T-cell (primary cell): ENCODE measurements around the gene CHAF1A. TPM values are rescaled to one million over a fixed set of nuclear protein-coding genes. Genes with fewer than 3 reads are reported as not detected.

Experiments used
- ATAC-seq, 4 experiments: fragments of 200-7000 bp in 3 of 4; fragments of 150-1000 bp in 1 of 4; cut with Tn5 transposase; replicated peaks in 1 of 4; 1 replicate in 3 of 4; 2 replicates in 1 of 4; pipeline ENCODE4 v1.10.0; 2021; ENCODE audit warnings: moderate library complexity in 3 of 4, mild to moderate bottlenecking in 2 of 4, moderate number of reproducible peaks in 1 of 4
- CTCF ChIA-PET, 2 donors: fragments of 300-600 bp; sonication (Branson Sonifier 250); formaldehyde crosslinking; loops; one replicate each; lab custom pipeline; 2022; ENCODE audit warnings: antibody characterized with exemption in 2 of 2; lab: Charles Lee
- POLR2A ChIA-PET, 2 donors: fragments of 300-600 bp; sonication (Branson Sonifier 250); formaldehyde crosslinking; loops; one replicate each; lab custom pipeline; 2022; ENCODE audit warnings: antibody characterized with exemption in 2 of 2; lab: Charles Lee
- DNase-seq, 35 experiments: peaks; one replicate each; pipeline versions ENCODE4 v3.0.0 to v3.0.0-alpha.2; 2013 to 2023
- H3K27ac ChIP-seq: one replicate; pipeline ENCODE4 v1.5.1; 2013; ENCODE audit warnings: low read length
- H3K27me3 ChIP-seq, 2 experiments: replicated peaks in 1 of 2; 1 replicate in 1 of 2; 2 replicates in 1 of 2; pipeline versions ENCODE4 v1.6.1 to v1.7.0; 2013; ENCODE audit warnings: low read length in 1 of 2, mixed read lengths in 1 of 2; ENCODE audit not compliant: control insufficient read depth in 2 of 2, insufficient read depth in 2 of 2; ENCODE audit errors: extremely low read depth in 1 of 2
- H3K36me3 ChIP-seq, 2 donors: 1 replicate in 1 of 2; 2 replicates in 1 of 2; pipeline versions ENCODE4 v1.6.1 to v1.7.0; 2013; ENCODE audit warnings: low read length in 1 of 2; ENCODE audit not compliant: control insufficient read depth in 2 of 2, insufficient read depth in 1 of 2; ENCODE audit errors: extremely low read depth in 1 of 2
- H3K4me1 ChIP-seq, 2 experiments: 1 replicate in 1 of 2; 2 replicates in 1 of 2; pipeline versions ENCODE4 v1.6.1 to v1.7.0; 2013; ENCODE audit warnings: low read length in 2 of 2, mixed read lengths in 1 of 2; ENCODE audit not compliant: insufficient read depth in 2 of 2, control insufficient read depth in 1 of 2; ENCODE audit errors: extremely low read depth in 1 of 2
- H3K4me3 ChIP-seq, 2 donors: 1 replicate in 1 of 2; 2 replicates in 1 of 2; pipeline versions ENCODE4 v1.5.1 to v1.7.0; 2013; ENCODE audit warnings: mild to moderate bottlenecking in 2 of 2, low read length in 1 of 2, moderate library complexity in 1 of 2; ENCODE audit not compliant: control insufficient read depth in 1 of 2; ENCODE audit errors: extremely low read depth in 1 of 2
- H3K9me3 ChIP-seq: 2 replicates; pipeline ENCODE4 v1.7.0; 2013
- H3K27ac Mint-ChIP-seq, 2 donors: one replicate each; pipeline ENCODE4 v1.8.0; 2020 to 2021; ENCODE audit warnings: mild to moderate bottlenecking in 2 of 2, mixed read lengths in 2 of 2
- H3K27me3 Mint-ChIP-seq, 2 donors: one replicate each; pipeline ENCODE4 v1.8.0; 2021 to 2022; ENCODE audit warnings: mixed read lengths in 2 of 2
- H3K36me3 Mint-ChIP-seq: one replicate; pipeline ENCODE4 v1.8.0; 2021; ENCODE audit warnings: mixed read lengths
- H3K4me1 Mint-ChIP-seq, 3 donors: one replicate each; pipeline ENCODE4 v1.8.0; 2020 to 2022; ENCODE audit warnings: mixed read lengths in 3 of 3, mild to moderate bottlenecking in 1 of 3
- H3K4me3 Mint-ChIP-seq, 3 donors: one replicate each; pipeline ENCODE4 v1.8.0; 2020 to 2022; ENCODE audit warnings: mild to moderate bottlenecking in 3 of 3, mixed read lengths in 3 of 3, moderate library complexity in 3 of 3
- H3K9me3 Mint-ChIP-seq, 3 donors: one replicate each; pipeline ENCODE4 v1.8.0; 2020 to 2022; ENCODE audit warnings: mixed read lengths in 3 of 3
- WGBS: methylation state at CpG from one replicate; pipeline ENCODE4 v1.1.5; 2013; ENCODE audit warnings: missing lambda C conversion rate; ENCODE audit not compliant: insufficient coverage; 5-methylcytosine and 5-hydroxymethylcytosine counted together
- total RNA-seq, 35 experiments: library from RNA in 6 of 35; stranded (reverse) in 6 of 35; fragments of 120-200 nt in 1 of 35; gene quantifications; one replicate each; pipeline versions ENCODE4 v1.2.1 to v1.2.4 and lab custom pipeline; 2013 to 2026

Gene CHAF1A
- total RNA-seq, 5 donors from 2014 or later (not counting 1 experiment from before 2014, with no cell fraction given) = 14.4 to 27.3 (median 16.5) TPM

GRCh38 chr19:4362101-4362828, 40.2 kb upstream of the CHAF1A start:
- DNase-seq (no peak), ATAC-seq (no peak)
- Histone ChIP-seq H3K27ac (no peak overlapping the region), H3K9me3 (no peaks in the 10 kb centered on the region), H3K4me1 (no peaks in the 10 kb centered on the region), H3K36me3 (peaks cover 20 to 68% of the 10 kb centered on the region in 2 donors), H3K4me3 (no peak overlapping the region), H3K27me3 (no peaks in the 10 kb centered on the region)
- WGBS = 95% methylated on average over 30 of the region's 32 CpGs
- H3K4me3 Mint-ChIP-seq = no peak overlapping the region
- no peaks in the 10 kb centered on the region for H3K9me3 Mint-ChIP-seq
- H3K36me3 Mint-ChIP-seq = peaks cover 15% of the 10 kb centered on the region
- peaks cover 0 to 1% (median 0%) of the 10 kb centered on the region in 3 donors for H3K4me1 Mint-ChIP-seq
- no peaks in the 10 kb centered on the region for H3K27me3 Mint-ChIP-seq
- H3K27ac Mint-ChIP-seq = no peak overlapping the region
- ChIA-PET CTCF (no interaction called here), POLR2A (interaction anchor here in 1 of 2 donors (0.6 kb wide), 1 partner anchor 28 kb away, joined by 3 read pairs; no protein-coding TSS in a partner anchor)

DNA sequence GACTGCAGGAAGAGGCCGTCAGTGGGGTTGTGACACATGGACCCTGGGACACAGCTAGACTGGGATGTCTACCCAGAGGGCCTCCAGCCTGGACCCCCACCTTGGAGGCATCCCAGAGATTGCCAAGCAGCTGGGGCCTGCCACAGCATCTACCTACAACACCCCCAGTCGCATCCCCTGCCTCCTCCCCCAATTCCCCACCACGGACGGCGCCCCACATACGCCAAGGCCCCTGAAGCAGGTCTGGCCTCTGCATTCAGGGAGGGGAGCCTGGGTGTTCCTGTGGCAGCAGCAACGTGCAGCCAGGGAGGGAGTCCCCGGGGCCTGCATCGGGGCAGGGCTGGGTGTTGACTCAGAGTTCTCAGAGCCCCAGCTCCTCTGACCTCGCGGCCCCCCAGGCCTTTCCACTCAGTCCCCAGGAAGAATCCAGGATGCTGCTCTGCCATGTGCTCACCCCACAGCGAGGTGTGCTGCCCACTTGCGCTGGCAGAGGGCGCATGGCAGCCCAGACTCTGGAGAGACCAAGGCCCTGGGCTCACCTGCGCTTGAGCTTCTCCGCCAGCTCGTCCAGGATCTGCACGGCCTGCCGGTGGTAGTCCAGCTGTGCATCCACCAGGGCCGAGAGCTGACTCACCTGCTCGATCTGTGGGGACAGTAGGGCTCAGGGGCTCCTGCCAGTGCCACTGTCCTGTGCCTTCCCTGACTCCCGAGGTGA, 39.5 kb upstream of the CHAF1A start:
- Mint-ChIP-seq H3K4me3 (no peak overlapping the region), H3K36me3 (peaks cover 15% of the 10 kb centered on the region), H3K27ac (no peak overlapping the region), H3K4me1 (peaks cover 4 to 6% (median 4%) of the 10 kb centered on the region in 3 donors), H3K9me3 (no peaks in the 10 kb centered on the region), H3K27me3 (no peaks in the 10 kb centered on the region)
- Histone ChIP-seq H3K4me3 (no peak overlapping the region), H3K27me3 (no peaks in the 10 kb centered on the region), H3K9me3 (no peaks in the 10 kb centered on the region), H3K4me1 (peaks cover 0 to 6% of the 10 kb centered on the region in 2 experiments), H3K27ac (no peak overlapping the region), H3K36me3 (peaks cover 20 to 63% of the 10 kb centered on the region in 2 donors)
- WGBS = 89% methylated on average over 18 of the region's 22 CpGs
- ChIA-PET CTCF (no interaction called here), POLR2A (interaction anchor here in 1 of 2 donors (0.6 kb wide), 1 partner anchor 28 kb away, joined by 3 read pairs; no protein-coding TSS in a partner anchor)
- ATAC-seq = peak in 2 of 4 experiments; percentile 20 to 24
- no peak for DNase-seq

GRCh38 chr19:4363571-4364304, 38.7 kb upstream of the CHAF1A start:
- peaks cover 15% of the 10 kb centered on the region for H3K36me3 Mint-ChIP-seq
- Histone ChIP-seq H3K27ac (no peak overlapping the region), H3K36me3 (peaks cover 20 to 63% of the 10 kb centered on the region in 2 donors), H3K9me3 (no peaks in the 10 kb centered on the region), H3K27me3 (no peaks in the 10 kb centered on the region), H3K4me1 (peaks cover 4 to 13% of the 10 kb centered on the region in 2 experiments), H3K4me3 (no peak overlapping the region)
- 94% methylated on average over 25 of the region's 26 CpGs for WGBS
- H3K9me3 Mint-ChIP-seq = no peaks in the 10 kb centered on the region
- no peak overlapping the region for H3K27ac Mint-ChIP-seq
- ChIA-PET POLR2A (no interaction called here), CTCF (no interaction called here)
- peaks cover 9 to 12% (median 12%) of the 10 kb centered on the region in 3 donors for H3K4me1 Mint-ChIP-seq
- no peak overlapping the region for H3K4me3 Mint-ChIP-seq
- no peak for ATAC-seq
- H3K27me3 Mint-ChIP-seq = no peaks in the 10 kb centered on the region
- no peak for DNase-seq

DNA sequence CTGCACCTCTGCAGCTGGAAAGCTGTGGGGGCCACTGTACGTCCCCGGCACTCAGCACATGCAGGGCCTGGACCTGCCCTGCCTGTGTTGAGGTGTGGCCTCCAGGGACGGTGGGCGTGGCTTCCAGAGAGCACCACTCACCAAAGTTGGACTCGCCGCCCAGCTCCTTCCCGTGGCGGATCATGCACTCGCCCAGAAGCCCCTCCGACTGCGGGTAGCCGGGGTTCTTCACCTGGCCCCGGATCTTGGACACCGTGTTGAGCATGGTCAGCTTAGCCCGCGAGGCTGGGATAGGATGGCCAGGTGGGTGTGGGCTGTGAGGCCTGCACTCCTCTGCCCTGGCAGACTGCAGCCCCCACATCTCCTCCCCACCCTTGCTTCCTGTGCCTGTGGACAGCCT, 37.1 kb upstream of the CHAF1A start:
- WGBS = 100% methylated on average over 6 of the region's 16 CpGs
- Mint-ChIP-seq H3K27ac (no peak overlapping the region), H3K4me1 (peaks cover 23 to 26% (median 24%) of the 10 kb centered on the region in 3 donors), H3K36me3 (peaks cover 13% of the 10 kb centered on the region), H3K27me3 (no peaks in the 10 kb centered on the region), H3K9me3 (no peaks in the 10 kb centered on the region), H3K4me3 (no peak overlapping the region)
- Histone ChIP-seq H3K9me3 (no peaks in the 10 kb centered on the region), H3K36me3 (peaks cover 16 to 53% of the 10 kb centered on the region in 2 donors), H3K4me3 (no peak overlapping the region), H3K27me3 (no peaks in the 10 kb centered on the region), H3K27ac (no peak overlapping the region), H3K4me1 (peaks cover 8 to 29% of the 10 kb centered on the region in 2 experiments)
- ChIA-PET POLR2A (no interaction called here), CTCF (interaction anchor here in 1 of 2 donors (0.6 kb wide), 1 partner anchor 61 kb away, joined by 3 read pairs; no protein-coding TSS in a partner anchor)
- DNase-seq (no peak), ATAC-seq (no peak)

GRCh38 chr19:4365791-4366665, 36.4 kb upstream of the CHAF1A start:
- no peak for DNase-seq
- ChIA-PET CTCF (interaction anchor here in 1 of 2 donors (0.6 kb wide), 1 partner anchor 60 kb away, joined by 3 read pairs; no protein-coding TSS in a partner anchor), POLR2A (interaction anchor here in 1 of 2 donors (0.7 kb wide), 1 partner anchor 12 kb away, joined by 9 read pairs; no protein-coding TSS in a partner anchor)
- Mint-ChIP-seq H3K27ac (peak overlapping the region; percentile 6 to 39), H3K9me3 (no peaks in the 10 kb centered on the region), H3K27me3 (no peaks in the 10 kb centered on the region), H3K4me3 (no peak overlapping the region), H3K4me1 (peaks cover 29 to 33% (median 30%) of the 10 kb centered on the region in 3 donors), H3K36me3 (peaks cover 8% of the 10 kb centered on the region)
- peaks cover 14 to 36% of the 10 kb centered on the region in 2 experiments for H3K4me1 ChIP-seq
- no peaks in the 10 kb centered on the region for H3K9me3 ChIP-seq
- no peaks in the 10 kb centered on the region for H3K27me3 ChIP-seq
- no peak for ATAC-seq
- H3K36me3 ChIP-seq = peaks cover 16 to 48% of the 10 kb centered on the region in 2 donors
- H3K4me3 ChIP-seq = no peak overlapping the region
- no peak overlapping the region for H3K27ac ChIP-seq
- WGBS = 94% methylated on average over 16 of the region's 19 CpGs
